IMR-90 (cell line): Measurements from ENCODE around the gene SENP7. TPM values are rescaled to one million over a fixed set of nuclear protein-coding genes. Genes with fewer than 3 reads are reported as not detected.
A peak's percentile ranks its signal among the peaks of the same experiment; 100 is the strongest.

ENCODE experiments used
- ATAC-seq: fragments of 200-7000 bp; cut with Tn5 transposase; 2 replicates; pipeline ENCODE4 v1.9.1; 2020; ENCODE audit warnings: low read depth, mild to moderate bottlenecking, moderate library complexity
- BruUV-seq: library from RNA; stranded (reverse); fragments of 400-500 nt; replicated peaks from 2 replicates; lab custom pipeline; 2021; lab: Mats Ljungman, UMichigan
- CTCF ChIA-PET: fragments of 300-600 bp; formaldehyde crosslinking; extraction: SDS; loops from one replicate; lab custom pipeline; 2021; ENCODE audit warnings: antibody characterized with exemption; lab: Yijun Ruan, JAX
- POLR2A ChIA-PET: fragments of 300-600 bp; sonication (Branson Sonifier 250); formaldehyde crosslinking; loops from one replicate; lab custom pipeline; 2022; ENCODE audit warnings: antibody characterized with exemption; ENCODE audit not compliant: unreplicated experiment; lab: Charles Lee
- DNase-seq: peaks from one replicate; pipeline ENCODE4 v3.0.0; 2013
- H2AFZ ChIP-seq: replicated peaks from 2 replicates; pipeline ENCODE3; 2013; ENCODE audit warnings: low read length, mild to moderate bottlenecking; ENCODE audit not compliant: poor library complexity
- H2AK5ac ChIP-seq: 2 replicates; pipeline ENCODE4 v1.6.1; 2013; ENCODE audit warnings: low read depth, low read length, inconsistent platforms
- H2AK9ac ChIP-seq: replicated peaks from 2 replicates; pipeline ENCODE3; 2013; ENCODE audit warnings: mild to moderate bottlenecking, low read depth, low read length, moderate library complexity; ENCODE audit not compliant: poor library complexity
- H2BK120ac ChIP-seq: 2 replicates; pipeline ENCODE4 v1.6.1; 2013; ENCODE audit warnings: low read depth, low read length, inconsistent platforms
- H2BK15ac ChIP-seq: 3 replicates; pipeline ENCODE4 v1.6.1; 2013; ENCODE audit warnings: low read depth, low read length, inconsistent platforms
- H2BK20ac ChIP-seq: 2 replicates; pipeline ENCODE4 v1.6.1; 2013; ENCODE audit warnings: low read depth, mild to moderate bottlenecking, inconsistent platforms, low read length, moderate library complexity
- H2BK5ac ChIP-seq: 2 replicates; pipeline ENCODE4 v1.6.1; 2013; ENCODE audit warnings: mild to moderate bottlenecking, low read depth, low read length, inconsistent platforms; ENCODE audit not compliant: poor library complexity, severe bottlenecking
- H3K14ac ChIP-seq: replicated peaks from 2 replicates; pipeline ENCODE4 v1.6.1; 2013; ENCODE audit warnings: low read depth, low read length, inconsistent platforms
- H3K18ac ChIP-seq: 2 replicates; pipeline ENCODE4 v1.6.1; 2013; ENCODE audit warnings: low read depth, low read length, control low read depth
- H3K23ac ChIP-seq: 2 replicates; pipeline ENCODE4 v1.6.1; 2013; ENCODE audit warnings: low read depth, low read length, inconsistent platforms
- H3K27ac ChIP-seq: 2 replicates; pipeline ENCODE4 v1.5.1; 2013; ENCODE audit warnings: mild to moderate bottlenecking, control low read depth, low read length; ENCODE audit not compliant: insufficient read depth
- H3K27me3 ChIP-seq: 2 replicates; pipeline ENCODE4 v1.6.1; 2013; ENCODE audit warnings: low read length; ENCODE audit not compliant: control insufficient read depth, insufficient read depth
- H3K36me3 ChIP-seq: 2 replicates; pipeline ENCODE4 v1.6.1; 2013; ENCODE audit warnings: low read length, mixed read lengths; ENCODE audit not compliant: control insufficient read depth, insufficient read depth
- H3K4ac ChIP-seq: 2 replicates; pipeline ENCODE4 v1.6.1; 2013; ENCODE audit warnings: low read depth, low read length, inconsistent platforms
- H3K4me1 ChIP-seq: 2 replicates; pipeline ENCODE4 v1.6.1; 2013; ENCODE audit warnings: low read length, mixed read lengths; ENCODE audit not compliant: control insufficient read depth, insufficient read depth
- H3K4me2 ChIP-seq: 2 replicates; pipeline ENCODE4 v1.6.1; 2013; ENCODE audit warnings: low read depth, mild to moderate bottlenecking, control low read depth, low read length, moderate library complexity
- H3K4me3 ChIP-seq: 2 replicates; pipeline ENCODE4 v1.5.1; 2013; ENCODE audit warnings: low read depth, mild to moderate bottlenecking, control low read depth, low read length, moderate library complexity; ENCODE audit not compliant: insufficient read depth
- H3K56ac ChIP-seq: 2 replicates; pipeline ENCODE4 v1.6.1; 2013; ENCODE audit warnings: low read length, inconsistent platforms; ENCODE audit not compliant: insufficient read depth; ENCODE audit errors: extremely low read depth
- H3K79me1 ChIP-seq, 2 experiments: 2 replicates each; pipeline ENCODE4 v1.6.1; 2013; ENCODE audit warnings: low read length in 2 of 2, inconsistent platforms in 1 of 2, low read depth in 1 of 2
- H3K9ac ChIP-seq: 2 replicates; pipeline ENCODE4 v1.6.1; 2013; ENCODE audit warnings: low read depth, low read length, control low read depth
- H3K9me1 ChIP-seq: 2 replicates; pipeline ENCODE4 v1.6.1; 2013; ENCODE audit warnings: low read length, inconsistent platforms; ENCODE audit not compliant: insufficient read depth
- H3K9me3 ChIP-seq: 2 replicates; pipeline ENCODE4 v1.6.1; 2013; ENCODE audit warnings: low read length; ENCODE audit not compliant: control insufficient read depth, insufficient read depth
- H4K20me1 ChIP-seq: 2 replicates; pipeline ENCODE4 v1.6.1; 2013; ENCODE audit warnings: low read length, inconsistent platforms; ENCODE audit not compliant: insufficient read depth
- H4K5ac ChIP-seq: 2 replicates; pipeline ENCODE4 v1.6.1; 2013; ENCODE audit warnings: mild to moderate bottlenecking, low read depth, low read length, control low read depth
- H4K8ac ChIP-seq, 2 experiments: 2 replicates each; pipeline ENCODE4 v1.6.1; 2013; ENCODE audit warnings: low read depth in 2 of 2, low read length in 2 of 2, control low read depth in 1 of 2, inconsistent platforms in 1 of 2
- H4K91ac ChIP-seq: 2 replicates; pipeline ENCODE4 v1.6.1; 2013; ENCODE audit warnings: low read depth, low read length, inconsistent platforms; ENCODE audit not compliant: insufficient read depth
- MAFK ChIP-seq: IDR thresholded peaks from 2 replicates; pipeline ENCODE4 v1.6.1; 2012; ENCODE audit warnings: low read depth, low read length, improper control_type of control experiment
- MXI1 ChIP-seq: IDR thresholded peaks from 2 replicates; pipeline ENCODE4 v1.6.1; 2012; ENCODE audit warnings: low read depth, mild to moderate bottlenecking, low read length, moderate library complexity, borderline replicate concordance
- WGBS, 2 experiments: methylation state at CpG; one replicate each; pipeline versions ENCODE4 v1.1.5 to v1.1.7; 2013; ENCODE audit warnings: missing lambda C conversion rate in 2 of 2; ENCODE audit not compliant: insufficient read length in 1 of 2; ENCODE audit errors: extremely low coverage in 2 of 2; 5-methylcytosine and 5-hydroxymethylcytosine counted together
- dilution Hi-C: fragments of 300-500 bp; cut with HindIII; formaldehyde crosslinking; loops from one replicate; pipeline ENCODE4 v1.14.3; 2018; ENCODE audit warnings: low sequenced_read_pairs; ENCODE audit not compliant: unreplicated experiment
- in situ Hi-C: fragments of 300-500 bp; cut with MboI; formaldehyde crosslinking; loops from 3 replicates; pipeline ENCODE4 v1.14.3; 2019; ENCODE audit warnings: low sequenced_read_pairs, inconsistent platforms, mixed read lengths
- intact Hi-C: fragments of 100-400 bp; cut with micrococcal nuclease; formaldehyde crosslinking; loops from 2 replicates; pipeline ENCODE4 v1.10.0; 2022
- polyA plus RNA-seq, 3 experiments: library from polyadenylated mRNA; depleted of rRNA; stranded (reverse); fragments of >200 nt; gene quantifications; 2 replicates each; pipeline ENCODE4 v1.2.3, GENCODE V29; 2012; ENCODE audit warnings: low replicate concordance in 1 of 3
- total RNA-seq: library from RNA; depleted of rRNA; stranded (reverse); fragments of >200 nt; gene quantifications from 2 replicates; pipeline ENCODE4 v1.2.3, GENCODE V29; 2012

Gene SENP7
- total and polyA plus RNA-seq, 2 of the 4 experiments (the other 2 are of a cell fraction): 5.5 to 8.4 TPM

DNA sequence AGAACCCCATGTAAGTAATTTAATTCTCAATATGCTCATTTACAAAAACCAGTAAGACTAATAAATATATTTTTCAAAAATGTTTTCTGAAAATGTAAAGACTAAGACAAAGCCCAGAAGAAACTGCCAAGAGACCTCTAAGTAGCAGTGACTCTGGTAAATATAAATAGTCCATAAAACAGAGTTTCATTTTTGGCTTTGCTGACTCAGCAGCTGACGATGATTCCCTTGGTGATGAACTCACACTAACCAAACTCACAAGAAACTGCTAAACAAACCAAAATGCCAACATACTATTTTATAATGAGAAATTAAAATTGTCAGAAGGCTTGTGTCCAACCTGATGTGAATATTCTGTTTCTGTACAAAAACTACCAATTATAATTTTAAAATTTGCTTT lies 161.2 kb downstream of the SENP7 start:
- no CpG with 5 or more reads among the region's 1 CpG for WGBS, 2 experiments
- no peak overlapping the region for H3K18ac ChIP-seq
- no peak overlapping the region for H3K9ac ChIP-seq
- intact Hi-C loops (no loop called here), in situ Hi-C loops (no loop called here), dilution Hi-C loops (no loop called here)
- no peak overlapping the region for H4K5ac ChIP-seq
- H2AK9ac ChIP-seq: no peak overlapping the region
- ChIA-PET CTCF (no interaction called here), POLR2A (no interaction called here)
- no peak overlapping the region for H4K8ac ChIP-seq
- H2AFZ ChIP-seq: no peak overlapping the region
- no peak overlapping the region for H3K23ac ChIP-seq
- TF ChIP-seq MXI1: no peak
- peak; percentile 99 for TF ChIP-seq MAFK
- H3K56ac ChIP-seq: no peak overlapping the region
- H3K14ac ChIP-seq: no peak overlapping the region
- H3K27me3 ChIP-seq: no peaks in the 10 kb centered on the region
- peak; percentile 6 for DNase-seq
- H2BK15ac ChIP-seq: no peak overlapping the region
- H2BK120ac ChIP-seq: no peak overlapping the region
- no peaks in the 10 kb centered on the region for H4K20me1 ChIP-seq
- no peak overlapping the region for H4K91ac ChIP-seq
- no peak overlapping the region for H3K4me2 ChIP-seq
- no peaks in the 10 kb centered on the region for H3K4me1 ChIP-seq
- no peak overlapping the region for H2BK20ac ChIP-seq
- H3K79me1 ChIP-seq: no peaks in the 10 kb centered on the region
- H3K4ac ChIP-seq: no peak overlapping the region
- no peak overlapping the region for H3K27ac ChIP-seq
- no peak for ATAC-seq
- H2AK5ac ChIP-seq: no peak overlapping the region
- H3K9me3 ChIP-seq: no peaks in the 10 kb centered on the region
- H3K9me1 ChIP-seq: no peaks in the 10 kb centered on the region
- BruUV-seq: no TSS peak
- no peak overlapping the region for H2BK5ac ChIP-seq
- peaks cover 3% of the 10 kb centered on the region; the same call in 1 of the 2 replicates for H3K36me3 ChIP-seq
- no peak overlapping the region for H3K4me3 ChIP-seq
